ENCODE data around the gene SLC46A2. TPM values are rescaled to one million over a fixed set of nuclear protein-coding genes. Genes with fewer than 3 reads are reported as not detected.

SLC46A2 gene
- total and polyA plus RNA-seq, 2 of the 8 experiments (the other 6 are each of a cell fraction or from before 2014, with no cell fraction given): 0.03 TPM; not detected in 1

DNA sequence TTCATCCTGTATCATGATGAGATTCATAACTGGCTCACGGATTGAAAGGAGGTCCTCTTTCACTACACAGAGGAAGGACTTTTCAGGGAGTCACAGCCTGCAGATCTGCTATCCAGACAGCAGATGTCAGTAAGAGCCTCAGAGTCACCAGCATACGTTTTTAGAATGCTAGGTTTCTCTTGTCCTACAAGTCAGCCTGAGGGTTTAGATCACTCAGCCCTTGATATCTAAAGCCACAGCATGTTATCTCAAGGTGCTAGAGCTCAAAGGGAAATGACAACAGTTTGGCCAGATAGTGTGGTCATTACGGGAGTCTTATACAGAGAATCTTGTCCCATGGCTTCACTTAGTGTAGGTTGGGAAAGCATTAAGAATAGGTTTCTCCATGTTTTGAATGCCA, 30.9 kb upstream of the SLC46A2 start (continued):
- TF ChIP-seq, protein P1, sequence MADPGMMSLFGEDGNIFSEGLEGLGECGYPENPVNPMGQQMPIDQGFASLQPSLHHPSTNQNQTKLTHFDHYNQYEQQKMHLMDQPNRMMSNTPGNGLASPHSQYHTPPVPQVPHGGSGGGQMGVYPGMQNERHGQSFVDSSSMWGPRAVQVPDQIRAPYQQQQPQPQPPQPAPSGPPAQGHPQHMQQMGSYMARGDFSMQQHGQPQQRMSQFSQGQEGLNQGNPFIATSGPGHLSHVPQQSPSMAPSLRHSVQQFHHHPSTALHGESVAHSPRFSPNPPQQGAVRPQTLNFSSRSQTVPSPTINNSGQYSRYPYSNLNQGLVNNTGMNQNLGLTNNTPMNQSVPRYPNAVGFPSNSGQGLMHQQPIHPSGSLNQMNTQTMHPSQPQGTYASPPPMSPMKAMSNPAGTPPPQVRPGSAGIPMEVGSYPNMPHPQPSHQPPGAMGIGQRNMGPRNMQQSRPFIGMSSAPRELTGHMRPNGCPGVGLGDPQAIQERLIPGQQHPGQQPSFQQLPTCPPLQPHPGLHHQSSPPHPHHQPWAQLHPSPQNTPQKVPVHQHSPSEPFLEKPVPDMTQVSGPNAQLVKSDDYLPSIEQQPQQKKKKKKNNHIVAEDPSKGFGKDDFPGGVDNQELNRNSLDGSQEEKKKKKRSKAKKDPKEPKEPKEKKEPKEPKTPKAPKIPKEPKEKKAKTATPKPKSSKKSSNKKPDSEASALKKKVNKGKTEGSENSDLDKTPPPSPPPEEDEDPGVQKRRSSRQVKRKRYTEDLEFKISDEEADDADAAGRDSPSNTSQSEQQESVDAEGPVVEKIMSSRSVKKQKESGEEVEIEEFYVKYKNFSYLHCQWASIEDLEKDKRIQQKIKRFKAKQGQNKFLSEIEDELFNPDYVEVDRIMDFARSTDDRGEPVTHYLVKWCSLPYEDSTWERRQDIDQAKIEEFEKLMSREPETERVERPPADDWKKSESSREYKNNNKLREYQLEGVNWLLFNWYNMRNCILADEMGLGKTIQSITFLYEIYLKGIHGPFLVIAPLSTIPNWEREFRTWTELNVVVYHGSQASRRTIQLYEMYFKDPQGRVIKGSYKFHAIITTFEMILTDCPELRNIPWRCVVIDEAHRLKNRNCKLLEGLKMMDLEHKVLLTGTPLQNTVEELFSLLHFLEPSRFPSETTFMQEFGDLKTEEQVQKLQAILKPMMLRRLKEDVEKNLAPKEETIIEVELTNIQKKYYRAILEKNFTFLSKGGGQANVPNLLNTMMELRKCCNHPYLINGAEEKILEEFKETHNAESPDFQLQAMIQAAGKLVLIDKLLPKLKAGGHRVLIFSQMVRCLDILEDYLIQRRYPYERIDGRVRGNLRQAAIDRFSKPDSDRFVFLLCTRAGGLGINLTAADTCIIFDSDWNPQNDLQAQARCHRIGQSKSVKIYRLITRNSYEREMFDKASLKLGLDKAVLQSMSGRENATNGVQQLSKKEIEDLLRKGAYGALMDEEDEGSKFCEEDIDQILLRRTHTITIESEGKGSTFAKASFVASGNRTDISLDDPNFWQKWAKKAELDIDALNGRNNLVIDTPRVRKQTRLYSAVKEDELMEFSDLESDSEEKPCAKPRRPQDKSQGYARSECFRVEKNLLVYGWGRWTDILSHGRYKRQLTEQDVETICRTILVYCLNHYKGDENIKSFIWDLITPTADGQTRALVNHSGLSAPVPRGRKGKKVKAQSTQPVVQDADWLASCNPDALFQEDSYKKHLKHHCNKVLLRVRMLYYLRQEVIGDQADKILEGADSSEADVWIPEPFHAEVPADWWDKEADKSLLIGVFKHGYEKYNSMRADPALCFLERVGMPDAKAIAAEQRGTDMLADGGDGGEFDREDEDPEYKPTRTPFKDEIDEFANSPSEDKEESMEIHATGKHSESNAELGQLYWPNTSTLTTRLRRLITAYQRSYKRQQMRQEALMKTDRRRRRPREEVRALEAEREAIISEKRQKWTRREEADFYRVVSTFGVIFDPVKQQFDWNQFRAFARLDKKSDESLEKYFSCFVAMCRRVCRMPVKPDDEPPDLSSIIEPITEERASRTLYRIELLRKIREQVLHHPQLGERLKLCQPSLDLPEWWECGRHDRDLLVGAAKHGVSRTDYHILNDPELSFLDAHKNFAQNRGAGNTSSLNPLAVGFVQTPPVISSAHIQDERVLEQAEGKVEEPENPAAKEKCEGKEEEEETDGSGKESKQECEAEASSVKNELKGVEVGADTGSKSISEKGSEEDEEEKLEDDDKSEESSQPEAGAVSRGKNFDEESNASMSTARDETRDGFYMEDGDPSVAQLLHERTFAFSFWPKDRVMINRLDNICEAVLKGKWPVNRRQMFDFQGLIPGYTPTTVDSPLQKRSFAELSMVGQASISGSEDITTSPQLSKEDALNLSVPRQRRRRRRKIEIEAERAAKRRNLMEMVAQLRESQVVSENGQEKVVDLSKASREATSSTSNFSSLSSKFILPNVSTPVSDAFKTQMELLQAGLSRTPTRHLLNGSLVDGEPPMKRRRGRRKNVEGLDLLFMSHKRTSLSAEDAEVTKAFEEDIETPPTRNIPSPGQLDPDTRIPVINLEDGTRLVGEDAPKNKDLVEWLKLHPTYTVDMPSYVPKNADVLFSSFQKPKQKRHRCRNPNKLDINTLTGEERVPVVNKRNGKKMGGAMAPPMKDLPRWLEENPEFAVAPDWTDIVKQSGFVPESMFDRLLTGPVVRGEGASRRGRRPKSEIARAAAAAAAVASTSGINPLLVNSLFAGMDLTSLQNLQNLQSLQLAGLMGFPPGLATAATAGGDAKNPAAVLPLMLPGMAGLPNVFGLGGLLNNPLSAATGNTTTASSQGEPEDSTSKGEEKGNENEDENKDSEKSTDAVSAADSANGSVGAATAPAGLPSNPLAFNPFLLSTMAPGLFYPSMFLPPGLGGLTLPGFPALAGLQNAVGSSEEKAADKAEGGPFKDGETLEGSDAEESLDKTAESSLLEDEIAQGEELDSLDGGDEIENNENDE (IDR thresholded peaks at IDR 0.05; ENCODE audit: insufficient replicate concordance, low read length): no peak
